H9 (cell line): ENCODE data around the gene GLT1D1. TPM values are rescaled to one million over a fixed set of nuclear protein-coding genes. Genes with fewer than 3 reads are reported as not detected.

Experiments used
- DNase-seq: peaks from one replicate; pipeline ENCODE4 v3.0.0-alpha.2; 2017
- H2AFZ ChIP-seq: one replicate; pipeline ENCODE4 v1.6.1; 2013; ENCODE audit warnings: mild to moderate bottlenecking, low read length, control low read depth, moderate library complexity
- H2AK5ac ChIP-seq: 2 replicates; pipeline ENCODE4 v1.6.1; 2013; ENCODE audit warnings: low read length, control low read depth, mixed read lengths; ENCODE audit not compliant: insufficient read length
- H2BK120ac ChIP-seq: one replicate; pipeline ENCODE4 v1.6.1; 2013; ENCODE audit warnings: low read depth, mild to moderate bottlenecking, low read length, control low read depth, inconsistent platforms; ENCODE audit not compliant: poor library complexity, severe bottlenecking
- H2BK12ac ChIP-seq: 2 replicates; pipeline ENCODE4 v1.6.1; 2013; ENCODE audit warnings: low read length, control low read depth, mixed read lengths, low read depth; ENCODE audit not compliant: insufficient read length
- H2BK15ac ChIP-seq: 2 replicates; pipeline ENCODE4 v1.6.1; 2013; ENCODE audit warnings: low read depth, low read length, control low read depth
- H2BK20ac ChIP-seq: one replicate; pipeline ENCODE4 v1.6.1; 2013; ENCODE audit warnings: low read depth, mild to moderate bottlenecking, low read length, control low read depth, inconsistent platforms; ENCODE audit not compliant: poor library complexity, severe bottlenecking
- H2BK5ac ChIP-seq: 2 replicates; pipeline ENCODE4 v1.6.1; 2013; ENCODE audit warnings: low read length, control low read depth, mixed read lengths; ENCODE audit not compliant: insufficient read length
- H3K14ac ChIP-seq: 2 replicates; pipeline ENCODE4 v1.6.1; 2013; ENCODE audit warnings: low read length, control low read depth; ENCODE audit not compliant: insufficient read depth
- H3K18ac ChIP-seq: 2 replicates; pipeline ENCODE4 v1.6.1; 2013; ENCODE audit warnings: low read depth, mild to moderate bottlenecking, mixed read lengths, low read length, control low read depth; ENCODE audit not compliant: insufficient read length
- H3K23ac ChIP-seq: 2 replicates; pipeline ENCODE4 v1.6.1; 2013; ENCODE audit warnings: low read length, control low read depth, mixed read lengths, low read depth; ENCODE audit not compliant: insufficient read length
- H3K23me2 ChIP-seq: 2 replicates; pipeline ENCODE4 v1.6.1; 2013; ENCODE audit warnings: low read depth, mild to moderate bottlenecking, mixed read lengths, low read length, control low read depth; ENCODE audit not compliant: insufficient read length, poor library complexity, severe bottlenecking
- H3K27ac ChIP-seq: 2 replicates; pipeline ENCODE4 v1.5.1; 2013; ENCODE audit warnings: low read length, control low read depth, mixed read lengths, low read depth; ENCODE audit not compliant: insufficient read length
- H3K27me3 ChIP-seq: 2 replicates; pipeline ENCODE4 v1.6.1; 2013; ENCODE audit warnings: low read length, control low read depth, inconsistent platforms; ENCODE audit not compliant: insufficient read depth
- H3K4ac ChIP-seq: 2 replicates; pipeline ENCODE4 v1.6.1; 2013; ENCODE audit warnings: low read depth, mild to moderate bottlenecking, control low read depth, inconsistent platforms, low read length, moderate library complexity
- H3K4me1 ChIP-seq: 2 replicates; pipeline ENCODE4 v1.6.1; 2013; ENCODE audit warnings: low read length, control low read depth, inconsistent platforms; ENCODE audit not compliant: insufficient read depth
- H3K4me2 ChIP-seq: 2 replicates; pipeline ENCODE4 v1.6.1; 2013; ENCODE audit warnings: low read length, control low read depth, mixed read lengths; ENCODE audit not compliant: insufficient read length, insufficient read depth
- H3K56ac ChIP-seq: 2 replicates; pipeline ENCODE4 v1.6.1; 2013; ENCODE audit warnings: low read depth, mild to moderate bottlenecking, mixed read lengths, low read length, control low read depth; ENCODE audit not compliant: insufficient read length
- H3K79me1 ChIP-seq: 2 replicates; pipeline ENCODE4 v1.6.1; 2013; ENCODE audit warnings: low read depth, mild to moderate bottlenecking, moderate library complexity, low read length, control low read depth, inconsistent platforms; ENCODE audit not compliant: insufficient read depth, poor library complexity, severe bottlenecking
- H3K79me2 ChIP-seq: 2 replicates; pipeline ENCODE4 v1.6.1; 2013; ENCODE audit warnings: low read length, control low read depth, inconsistent platforms; ENCODE audit not compliant: insufficient read depth
- H3K9ac ChIP-seq: 2 replicates; pipeline ENCODE4 v1.6.1; 2013; ENCODE audit warnings: low read length, control low read depth, mixed read lengths; ENCODE audit not compliant: insufficient read length; ENCODE audit errors: extremely low read depth
- H3K9me3 ChIP-seq: one replicate; pipeline ENCODE4 v1.6.1; 2013; ENCODE audit warnings: low read depth, low read length, inconsistent platforms; ENCODE audit not compliant: control insufficient read depth
- H3T11ph ChIP-seq: one replicate; pipeline ENCODE4 v1.6.1; 2013; ENCODE audit warnings: mild to moderate bottlenecking, low read length, control low read depth, inconsistent platforms
- H4K20me1 ChIP-seq: one replicate; pipeline ENCODE4 v1.6.1; 2013; ENCODE audit not compliant: control insufficient read depth, insufficient read length, insufficient read depth
- H4K5ac ChIP-seq: 2 replicates; pipeline ENCODE4 v1.6.1; 2013; ENCODE audit warnings: low read depth, mild to moderate bottlenecking, mixed read lengths, low read length, control low read depth; ENCODE audit not compliant: insufficient read length
- H4K8ac ChIP-seq: replicated peaks from 2 replicates; pipeline ENCODE4 v1.6.1; 2013; ENCODE audit warnings: low read length, control low read depth, mixed read lengths, low read depth; ENCODE audit not compliant: insufficient read length
- H4K91ac ChIP-seq: 2 replicates; pipeline ENCODE4 v1.6.1; 2013; ENCODE audit warnings: low read depth, mild to moderate bottlenecking, moderate library complexity, mixed read lengths, low read length, control low read depth; ENCODE audit not compliant: insufficient read length
- H3K27ac Mint-ChIP-seq, 3 experiments: 2 replicates in 2 of 3; 3 replicates in 1 of 3; pipeline ENCODE4 v1.8.0; 2020 to 2021; ENCODE audit warnings: mixed read lengths in 3 of 3, mild to moderate bottlenecking in 1 of 3, moderate library complexity in 1 of 3
- H3K27me3 Mint-ChIP-seq: 2 replicates; pipeline ENCODE4 v1.8.0; 2021; ENCODE audit warnings: low read depth, mild to moderate bottlenecking, moderate library complexity, mixed read lengths
- H3K36me3 Mint-ChIP-seq, 3 experiments: 2 replicates in 2 of 3; 3 replicates in 1 of 3; pipeline ENCODE4 v1.8.0; 2020 to 2021; ENCODE audit warnings: low read depth in 3 of 3, mixed read lengths in 3 of 3; ENCODE audit not compliant: insufficient read depth in 1 of 3
- H3K4me1 Mint-ChIP-seq, 2 experiments: 2 replicates each; pipeline ENCODE4 v1.8.0; 2020; ENCODE audit warnings: mixed read lengths in 2 of 2
- H3K4me3 Mint-ChIP-seq, 2 experiments: 2 replicates in 1 of 2; 3 replicates in 1 of 2; pipeline ENCODE4 v1.8.0; 2020 to 2021; ENCODE audit warnings: mild to moderate bottlenecking in 2 of 2, mixed read lengths in 2 of 2, moderate library complexity in 1 of 2
- H3K9me3 Mint-ChIP-seq, 2 experiments: 2 replicates in 1 of 2; 3 replicates in 1 of 2; pipeline ENCODE4 v1.8.0; 2020; ENCODE audit warnings: mild to moderate bottlenecking in 2 of 2, mixed read lengths in 2 of 2, moderate library complexity in 1 of 2
- CTCF ChIP-seq: fragments of 200-600 bp; sonication (generic); conservative IDR thresholded peaks from 3 replicates; pipeline ENCODE4 v1.8.0; 2021; ENCODE audit warnings: antibody characterized with exemption, mild to moderate bottlenecking
- WGBS: extraction: QIAGEN DNeasy Blood & Tissue Kit; methylation state at CpG from one replicate; pipeline ENCODE4 v1.1.7; 2013; ENCODE audit warnings: missing lambda C conversion rate, low lambda C conversion rate, mixed read lengths; ENCODE audit not compliant: insufficient read length; ENCODE audit errors: extremely low coverage; 5-methylcytosine and 5-hydroxymethylcytosine counted together
- total RNA-seq: library from RNA; stranded (reverse); gene quantifications from 2 replicates; pipeline ENCODE4 v1.2.1, GENCODE V29; 2021

Gene GLT1D1
- total RNA-seq, 1 experiment from 2014 or later = 7.0 TPM

- no peak overlapping the region for H4K5ac ChIP-seq
- no CpG with 5 or more reads among the region's 6 CpGs for WGBS
These were observed 124.2 kb downstream of the GLT1D1 start for GRCh38 chr12:128977441-128977840.

More at GRCh38 chr12:128977441-128977840, 124.2 kb downstream of the GLT1D1 start:
- no peak for TF ChIP-seq CTCF
- Histone ChIP-seq H3K79me2 (no peaks in the 10 kb centered on the region), H2BK15ac (no peak overlapping the region), H3K56ac (no peak overlapping the region), H2BK120ac (no peak overlapping the region), H3K14ac (no peak overlapping the region), H4K8ac (no peak overlapping the region), H3K4ac (no peak overlapping the region), H2AFZ (no peak overlapping the region), H2BK5ac (no peak overlapping the region), H3T11ph (no peak overlapping the region), H2AK5ac (no peak overlapping the region), H3K27ac (no peak overlapping the region), H3K79me1 (no peaks in the 10 kb centered on the region), H3K9ac (no peak overlapping the region), H4K91ac (no peak overlapping the region), H3K4me1 (no peaks in the 10 kb centered on the region; the same call in 1 of the 2 replicates), H3K9me3 (no peaks in the 10 kb centered on the region), H2BK20ac (no peak overlapping the region), H3K23me2 (peaks cover 2% of the 10 kb centered on the region), H2BK12ac (no peak overlapping the region), H4K20me1 (peaks cover 3% of the 10 kb centered on the region), H3K23ac (no peak overlapping the region), H3K18ac (no peak overlapping the region), H3K4me2 (no peak overlapping the region), H3K27me3 (no peaks in the 10 kb centered on the region)
- H3K27me3 Mint-ChIP-seq = peaks cover 29% of the 10 kb centered on the region
- H3K9me3 Mint-ChIP-seq = no peaks in the 10 kb centered on the region
- no peak overlapping the region for H3K27ac Mint-ChIP-seq
- H3K4me3 Mint-ChIP-seq = no peak overlapping the region
- no peaks in the 10 kb centered on the region; a peak in 1 of 7 replicates for H3K36me3 Mint-ChIP-seq
- peaks cover 33 to 57% of the 10 kb centered on the region in 2 experiments for H3K4me1 Mint-ChIP-seq
- no peak for DNase-seq
